ENCODE results near the gene KCNK1.
"Not testable (repeated sequence)": the region's sequence is repeated elsewhere in the genome, so short reads cannot be mapped to it uniquely, and the experiment has no call there.

Gene KCNK1

DNA sequence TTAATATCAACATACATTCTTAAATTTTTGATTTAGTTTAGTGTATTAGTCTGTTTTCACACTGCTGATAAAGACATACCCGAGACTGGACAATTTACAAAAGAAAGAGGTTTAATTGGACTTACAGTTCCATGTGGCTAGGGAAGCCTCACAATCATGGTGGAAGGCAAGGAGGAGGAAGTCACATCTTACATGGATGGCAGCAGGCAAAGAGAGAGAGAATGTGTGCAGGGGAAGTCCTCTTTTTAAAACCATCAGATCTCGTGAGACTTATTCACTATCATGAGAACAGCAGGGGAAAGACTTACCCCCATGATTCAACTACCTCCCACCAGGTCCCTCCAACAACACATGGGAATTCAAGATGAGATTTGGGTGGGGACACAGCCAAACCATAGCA lies 56.5 kb downstream of the KCNK1 start:
- not testable (repeated sequence) for DNase-seq

DNA sequence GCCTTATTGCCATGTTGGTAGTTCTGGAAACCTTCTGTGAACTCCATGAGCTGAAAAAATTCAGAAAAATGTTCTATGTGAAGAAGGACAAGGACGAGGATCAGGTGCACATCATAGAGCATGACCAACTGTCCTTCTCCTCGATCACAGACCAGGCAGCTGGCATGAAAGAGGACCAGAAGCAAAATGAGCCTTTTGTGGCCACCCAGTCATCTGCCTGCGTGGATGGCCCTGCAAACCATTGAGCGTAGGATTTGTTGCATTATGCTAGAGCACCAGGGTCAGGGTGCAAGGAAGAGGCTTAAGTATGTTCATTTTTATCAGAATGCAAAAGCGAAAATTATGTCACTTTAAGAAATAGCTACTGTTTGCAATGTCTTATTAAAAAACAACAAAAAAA lies 57.4 kb downstream of the KCNK1 start:
- no peak for DNase-seq

DNA sequence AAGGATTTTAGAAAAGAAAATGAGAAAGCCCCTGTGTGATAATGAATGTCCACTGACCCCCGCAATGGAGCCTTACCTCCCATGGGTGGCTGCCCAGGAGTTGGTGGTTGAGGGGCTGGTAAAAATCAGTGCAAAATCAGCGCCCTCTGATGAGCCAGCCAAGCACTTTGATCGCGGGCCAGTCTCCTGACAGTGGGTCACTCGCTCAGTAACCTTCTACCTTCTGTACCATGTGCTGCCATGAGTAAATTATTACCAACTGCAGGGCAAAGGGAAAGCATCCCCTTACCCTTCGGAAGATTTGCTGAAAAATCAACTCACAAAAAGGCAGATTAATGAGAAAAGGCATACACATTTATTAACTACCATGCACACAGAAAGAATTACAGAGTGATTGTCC lies 58.8 kb downstream of the KCNK1 start:
- DNase-seq = no peak

DNA sequence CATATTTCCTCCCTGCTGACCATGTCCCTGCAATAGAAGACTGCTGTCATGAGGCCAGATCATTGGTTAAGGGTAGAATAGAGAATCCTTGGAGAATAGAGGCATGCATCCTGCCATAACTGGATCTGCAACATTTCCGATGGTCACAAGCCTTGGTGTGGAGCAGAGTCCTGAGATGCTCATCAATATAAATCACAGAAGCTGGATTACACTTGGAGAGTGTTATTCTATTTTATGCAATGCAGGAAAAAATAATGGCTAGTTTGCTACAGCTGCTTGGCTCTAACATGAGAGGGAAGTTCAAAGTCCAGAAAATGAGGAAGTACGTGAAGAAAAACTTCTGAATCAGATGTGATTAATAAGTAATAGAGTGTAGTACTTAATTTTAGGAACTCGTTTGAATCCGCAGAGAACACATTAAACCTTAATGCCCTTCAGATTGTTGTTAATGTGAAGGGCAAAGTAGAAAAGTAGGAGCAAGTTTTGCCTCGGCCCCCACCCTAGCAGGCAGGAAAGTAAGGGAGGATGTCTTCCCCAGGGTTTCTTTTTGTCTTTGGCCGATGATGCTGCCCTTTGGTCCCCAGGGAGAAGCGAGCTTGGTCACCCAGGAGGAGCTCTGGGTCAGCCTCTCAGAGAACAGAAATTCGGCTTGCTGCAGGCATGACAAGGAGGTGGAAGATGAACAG lies 59.5 kb downstream of the KCNK1 start:
- no peak for DNase-seq

DNA sequence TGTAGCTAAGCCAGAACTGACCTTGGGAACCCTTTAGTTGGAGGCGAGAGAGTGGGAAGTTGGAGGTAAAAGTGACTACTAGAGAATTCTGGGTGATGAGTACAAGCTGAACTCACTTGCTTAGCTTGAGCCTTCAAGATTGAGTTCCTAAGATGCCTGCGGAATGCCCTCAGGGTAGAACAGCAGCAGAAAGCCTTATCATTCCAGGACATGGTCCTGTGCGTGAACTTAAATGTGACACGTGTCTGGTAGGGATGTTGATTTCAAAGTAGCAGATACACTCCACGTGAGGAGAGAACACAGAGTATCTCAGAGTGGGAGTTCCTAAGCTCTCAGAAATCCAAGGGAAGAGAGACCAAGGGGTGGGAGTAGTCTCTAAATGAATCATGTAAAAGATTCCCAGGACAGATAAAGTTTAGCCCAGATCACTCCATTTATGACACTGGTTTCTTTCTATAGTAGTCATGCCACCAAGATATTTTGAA lies 60.1 kb downstream of the KCNK1 start:
- DNase-seq = no peak

DNA sequence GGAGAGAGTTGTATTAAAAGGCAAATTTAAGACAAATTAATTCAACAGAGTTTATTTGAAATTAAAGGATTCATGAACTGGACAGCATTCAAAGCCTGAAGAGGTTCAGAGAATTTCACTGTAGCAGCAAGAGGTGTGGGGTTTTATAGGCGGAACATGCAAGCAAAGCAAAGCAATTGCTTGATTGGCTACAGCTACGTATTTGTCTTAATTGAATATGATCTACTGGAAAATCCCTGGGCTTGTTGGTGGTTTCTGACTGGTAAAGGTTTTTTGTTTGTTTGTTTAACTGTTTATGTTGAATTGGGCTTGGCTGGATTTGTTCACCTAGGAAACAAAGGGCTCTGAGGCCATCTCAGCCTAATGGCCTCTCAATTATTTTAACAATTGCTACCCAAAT lies 61.5 kb downstream of the KCNK1 start:
- no peak for DNase-seq

DNA sequence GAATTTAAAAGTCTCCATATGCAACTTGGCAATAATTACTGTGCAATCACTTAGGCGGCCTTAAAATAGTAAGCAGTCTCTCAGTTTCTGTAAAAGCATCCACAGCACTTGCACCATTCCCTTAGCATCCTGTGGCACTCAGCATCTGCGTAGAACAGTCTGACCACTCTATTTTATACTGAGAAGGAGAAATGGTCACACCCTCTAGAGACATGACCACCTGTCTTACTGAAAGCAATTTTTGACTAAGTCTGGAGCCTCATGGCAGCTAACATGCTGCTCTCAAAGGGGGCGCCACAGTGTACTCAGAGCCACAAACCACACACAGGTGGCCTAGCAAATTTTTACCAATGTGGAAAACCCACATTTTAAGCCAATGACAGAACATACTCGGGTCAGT lies 62.0 kb downstream of the KCNK1 start:
- no peak for DNase-seq

DNA sequence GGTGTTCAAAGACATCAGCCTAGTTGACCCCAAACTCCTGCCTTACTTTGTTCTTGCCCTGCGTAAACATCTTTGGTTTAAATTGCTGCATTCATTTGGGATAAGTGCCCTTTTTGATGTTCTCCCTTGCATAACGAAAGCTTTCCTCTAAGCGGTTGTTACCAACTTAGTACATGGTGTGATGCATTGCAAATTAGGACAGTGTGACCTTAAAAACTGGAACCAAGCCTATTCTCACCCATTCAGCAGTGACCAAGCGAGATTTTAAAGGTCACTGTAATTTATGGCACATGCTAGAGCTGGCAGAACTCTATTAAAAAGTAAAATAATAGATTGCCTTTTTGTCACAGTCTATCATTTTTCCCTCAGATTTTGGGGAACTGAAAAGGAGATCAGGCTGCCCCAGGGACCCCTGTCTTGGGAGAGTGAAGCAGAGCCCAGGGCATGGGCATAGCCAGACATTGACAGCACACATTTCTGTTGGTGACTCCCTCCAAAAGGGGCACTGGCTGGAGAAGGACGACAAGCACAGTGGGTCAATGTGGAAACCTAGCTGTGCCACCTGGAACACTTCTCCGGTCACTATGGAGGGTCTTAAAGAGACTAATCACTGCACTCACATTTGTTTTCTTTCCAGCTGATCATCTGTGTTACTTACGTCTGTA lies 63.9 kb downstream of the KCNK1 start:
- no peak for DNase-seq

DNA sequence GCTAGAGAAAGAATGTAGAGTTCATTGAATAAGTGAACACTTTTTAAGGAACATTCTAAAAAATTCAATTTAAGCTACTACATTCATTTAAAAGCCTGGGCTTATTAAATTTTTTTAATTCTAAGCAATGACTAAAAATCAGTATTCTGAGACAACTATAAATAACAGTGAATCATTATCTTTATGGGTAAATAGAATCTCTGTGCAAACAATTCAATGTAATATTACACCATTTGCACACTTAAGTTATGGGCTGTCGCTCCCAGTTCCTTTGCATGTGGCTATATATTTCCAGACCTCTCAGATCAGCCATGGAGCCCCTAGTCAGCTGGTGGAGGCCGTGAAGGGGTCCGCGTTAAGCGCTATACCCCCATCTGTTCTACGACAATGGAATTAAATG lies 65.1 kb downstream of the KCNK1 start:
- DNase-seq = no peak

DNA sequence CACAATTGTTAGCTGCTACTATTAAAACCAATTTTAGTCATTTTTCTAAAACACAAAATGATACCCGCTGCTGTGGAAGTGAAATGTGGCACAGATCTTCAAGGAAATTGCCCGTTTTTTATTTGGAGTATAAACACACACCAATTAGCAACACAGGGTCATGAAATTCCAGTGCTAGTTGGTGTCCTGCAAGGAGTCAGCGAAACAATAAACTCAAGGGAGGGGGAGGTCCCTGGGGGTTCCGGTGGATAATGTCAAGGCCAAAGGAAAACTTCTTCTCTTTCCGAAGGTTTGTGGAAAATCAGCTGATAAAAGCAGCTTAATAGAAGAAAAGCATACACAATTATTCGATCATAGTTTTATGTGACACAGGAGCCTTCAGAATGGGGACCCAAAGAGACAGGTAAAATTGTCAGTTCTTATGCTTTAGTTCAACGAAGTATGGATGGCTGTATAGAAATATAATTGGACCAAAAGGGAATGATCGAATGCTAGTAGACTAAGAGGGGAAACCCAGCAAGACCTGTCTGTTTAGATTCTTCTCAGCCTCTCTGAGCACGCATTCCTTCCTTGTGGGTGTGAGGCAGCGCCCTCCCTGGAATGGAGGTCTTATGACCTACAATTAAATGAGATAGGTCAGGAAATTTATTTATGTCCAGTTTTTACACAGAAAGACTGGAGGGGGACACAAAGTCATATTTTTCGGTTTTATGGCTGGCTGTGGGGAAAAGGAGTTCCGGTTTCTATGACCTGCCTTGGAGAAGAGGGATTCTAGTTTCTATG lies 65.9 kb downstream of the KCNK1 start:
- DNase-seq = no peak

DNA sequence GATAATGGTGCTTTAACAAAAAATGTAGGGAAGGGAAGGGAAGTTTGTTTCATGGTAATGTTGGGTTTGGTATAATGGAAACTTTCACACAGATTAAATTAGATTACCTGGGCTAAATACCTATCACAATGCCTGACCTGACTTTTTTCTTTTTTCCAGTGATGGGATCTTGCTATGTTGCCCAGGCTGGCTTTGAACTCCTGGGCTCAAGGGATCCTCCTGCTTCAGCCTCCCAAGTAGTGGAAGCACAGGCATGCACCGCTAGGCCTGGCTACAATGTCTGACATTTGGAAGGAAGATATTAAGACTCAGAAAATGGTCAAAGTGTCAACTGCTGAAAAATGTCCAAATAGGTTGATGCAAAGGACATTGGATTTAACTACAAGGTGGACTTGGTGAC lies 67.4 kb downstream of the KCNK1 start:
- DNase-seq = no peak

DNA sequence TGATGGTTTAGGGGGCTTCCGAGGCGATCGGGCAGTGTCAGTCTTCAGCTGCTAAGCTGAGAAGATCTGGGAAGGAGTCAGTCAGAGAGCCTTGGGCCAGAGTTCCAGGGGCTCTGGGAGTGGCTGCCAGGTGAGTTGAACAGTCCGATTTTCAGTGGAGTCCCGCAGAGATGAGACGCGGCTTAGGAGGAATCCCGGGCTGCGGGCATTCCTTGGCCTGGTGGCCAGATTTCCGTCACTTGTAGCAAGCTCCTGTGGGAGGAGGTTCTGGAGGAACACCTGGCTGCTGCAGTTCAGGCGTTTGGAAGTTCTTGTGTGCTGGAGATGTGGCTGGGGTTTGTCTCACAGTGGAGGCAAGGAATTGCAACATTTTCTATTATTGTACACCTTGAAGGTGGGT lies 72.7 kb downstream of the KCNK1 start:
- DNase-seq = not testable (repeated sequence)

DNA sequence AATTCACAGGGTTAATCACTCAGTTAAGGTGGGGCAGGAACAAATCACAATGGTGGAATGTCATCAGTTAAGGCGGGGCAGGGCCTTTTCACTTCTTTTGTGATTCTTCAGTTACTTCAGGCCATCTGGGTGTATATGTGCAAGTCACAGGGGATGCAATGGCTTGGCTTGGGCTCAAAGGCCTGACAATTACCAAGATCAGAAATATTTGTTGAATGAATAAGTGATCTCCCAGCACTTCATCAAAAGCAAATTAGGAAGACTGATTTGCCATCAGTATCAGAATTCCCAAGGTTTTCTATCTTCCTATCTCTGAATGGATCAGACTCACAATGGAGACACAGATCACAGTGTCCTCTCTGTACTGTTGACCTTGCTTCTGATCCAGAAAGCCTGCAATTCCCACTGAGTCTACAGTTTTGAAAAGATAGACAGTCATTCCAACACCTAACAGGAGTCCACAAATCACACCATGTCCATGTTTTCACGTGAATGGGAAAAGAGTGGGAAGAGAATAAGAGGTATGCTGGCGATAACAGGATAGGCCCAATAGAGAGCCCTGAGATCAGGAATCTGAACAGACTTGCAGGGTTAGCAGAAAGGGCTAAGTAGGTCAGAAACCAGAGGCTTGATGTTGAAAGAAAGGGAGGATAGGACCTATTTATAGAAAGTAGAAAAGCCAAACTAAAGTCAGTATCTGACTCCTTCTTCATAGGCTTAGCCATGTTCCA lies 75.3 kb downstream of the KCNK1 start:
- no peak for DNase-seq

DNA sequence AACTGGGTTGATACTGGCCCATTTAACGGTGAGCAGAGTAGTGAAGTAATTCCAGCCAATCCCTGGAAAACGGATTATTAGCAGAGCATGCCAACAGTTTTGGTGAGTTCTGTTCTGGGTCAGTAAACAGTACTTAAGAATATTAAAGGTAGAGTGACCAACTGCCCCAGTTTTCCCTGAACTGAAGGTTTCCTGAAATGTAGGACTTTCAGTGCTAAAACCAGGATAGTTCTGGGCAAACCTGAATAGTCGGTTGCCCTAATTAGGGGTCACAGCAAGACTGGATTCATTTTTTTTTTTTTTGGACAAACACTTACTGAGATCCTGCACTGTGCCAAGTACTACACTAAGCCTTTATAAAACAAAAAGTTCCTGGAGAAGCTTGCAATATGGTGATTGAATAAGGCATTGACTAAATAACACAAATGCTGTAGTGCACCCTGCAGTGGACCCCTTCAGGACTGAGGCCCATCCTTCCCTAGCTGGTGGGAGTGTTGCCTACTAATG lies 75.9 kb downstream of the KCNK1 start:
- no peak for DNase-seq

DNA sequence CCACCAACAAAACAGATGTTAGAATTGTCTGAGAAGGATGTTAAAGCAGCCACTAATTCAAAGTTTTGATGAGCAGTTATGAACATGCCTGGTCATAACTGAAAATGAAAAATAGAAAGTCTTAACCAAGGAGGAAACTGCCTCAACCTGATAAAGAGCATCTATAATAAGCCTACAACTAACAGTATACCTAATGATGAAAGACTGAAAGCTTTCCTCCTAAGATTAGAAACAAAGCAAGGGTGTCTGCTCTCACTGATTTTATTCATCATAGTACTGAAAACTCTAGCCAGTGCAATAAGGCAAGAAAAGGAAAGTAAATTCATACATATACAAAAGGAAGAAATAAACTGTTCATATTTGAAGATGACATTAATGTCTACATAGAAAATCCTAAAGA lies 82.0 kb downstream of the KCNK1 start:
- DNase-seq = no peak

DNA sequence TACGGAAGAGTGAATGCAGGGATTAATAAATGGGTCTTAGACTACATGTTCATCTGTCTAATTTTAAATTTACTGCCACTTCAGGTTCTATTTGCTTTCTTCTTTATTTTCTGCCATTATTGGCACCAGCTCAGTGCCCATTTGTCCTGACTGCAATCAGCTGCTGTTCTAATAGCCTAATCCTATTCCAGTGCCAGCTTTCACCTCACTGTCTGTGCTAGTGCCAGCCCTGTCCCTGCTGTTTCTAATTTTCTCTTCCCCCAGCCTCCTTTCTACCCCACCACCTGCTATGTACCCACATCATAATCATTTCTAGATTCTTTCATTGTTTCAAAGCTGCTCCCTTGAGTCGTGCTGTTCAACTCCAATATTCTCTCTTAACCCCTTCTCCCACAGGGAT lies 86.4 kb downstream of the KCNK1 start:
- DNase-seq = peak; percentile 36

DNA sequence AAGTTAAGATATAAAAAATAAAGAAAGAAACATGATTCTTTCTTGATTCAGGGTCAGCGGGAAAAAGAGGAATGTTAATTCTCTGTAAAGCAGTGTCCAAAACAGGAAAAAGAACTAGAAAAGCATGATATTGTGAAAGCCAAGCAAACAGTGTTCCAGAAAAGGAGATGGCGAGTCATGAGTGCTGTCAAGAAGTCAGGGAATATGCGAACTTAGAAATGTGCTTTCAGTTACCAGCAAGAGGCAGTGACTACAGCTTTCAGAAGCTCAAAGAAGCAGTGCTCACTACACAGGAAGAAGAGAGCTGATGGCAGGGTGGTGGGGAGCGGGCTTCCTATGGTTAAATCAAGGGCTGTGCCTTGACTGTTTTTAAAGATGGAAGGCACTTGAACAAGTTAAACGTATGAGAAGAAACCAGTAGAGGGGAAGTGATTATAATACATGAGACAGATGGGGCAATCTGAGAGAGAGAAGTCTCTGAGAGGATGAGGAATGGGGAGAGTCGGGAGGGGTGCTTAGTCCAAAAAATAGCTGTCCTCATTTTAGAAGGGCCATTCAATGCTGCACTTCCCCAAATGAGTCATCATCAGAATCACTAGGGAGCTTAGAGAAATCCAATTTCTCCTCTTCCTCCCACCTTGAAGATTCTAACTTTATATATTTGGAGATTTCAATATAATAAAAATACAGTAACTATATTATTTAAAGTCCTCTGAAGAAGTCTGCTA lies 90.4 kb downstream of the KCNK1 start:
- no peak for DNase-seq

DNA sequence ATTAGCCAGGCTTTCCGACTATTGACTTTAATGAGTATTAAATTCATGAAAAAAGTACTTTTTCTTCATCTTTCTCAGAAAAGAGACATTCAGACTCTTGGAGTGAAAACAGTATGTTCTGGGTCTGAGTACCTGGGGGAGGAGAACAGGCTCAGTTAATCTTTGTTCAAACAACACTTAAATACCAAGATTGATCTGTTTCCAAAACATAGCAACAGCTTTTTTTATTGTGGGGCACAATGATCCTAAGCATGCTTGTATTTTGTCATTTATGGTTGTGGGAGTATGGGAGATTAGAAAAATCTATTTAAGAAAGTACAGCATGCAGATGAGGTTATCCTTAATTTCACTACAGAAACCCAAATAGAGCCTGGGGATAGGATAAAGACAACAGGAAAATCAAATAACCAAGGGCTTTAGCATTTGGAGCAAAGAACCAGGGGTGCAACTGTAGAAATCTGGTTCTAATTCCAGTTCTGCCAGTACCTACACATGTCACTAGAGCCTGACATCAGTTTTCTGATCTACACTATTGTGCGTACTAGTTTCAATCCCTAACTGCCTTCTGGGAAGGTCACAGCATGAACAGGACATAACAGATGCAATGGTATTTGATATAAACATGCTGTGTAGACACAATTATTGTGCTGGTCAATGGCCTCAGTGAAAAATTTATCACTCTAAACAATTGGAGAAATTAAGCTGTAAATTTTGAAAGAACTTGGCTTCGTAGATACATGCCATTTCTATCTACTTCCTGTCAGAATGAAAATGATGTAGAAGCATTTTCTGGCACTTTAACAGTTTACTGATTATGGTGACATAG lies 91.2 kb downstream of the KCNK1 start:
- DNase-seq = no peak

DNA sequence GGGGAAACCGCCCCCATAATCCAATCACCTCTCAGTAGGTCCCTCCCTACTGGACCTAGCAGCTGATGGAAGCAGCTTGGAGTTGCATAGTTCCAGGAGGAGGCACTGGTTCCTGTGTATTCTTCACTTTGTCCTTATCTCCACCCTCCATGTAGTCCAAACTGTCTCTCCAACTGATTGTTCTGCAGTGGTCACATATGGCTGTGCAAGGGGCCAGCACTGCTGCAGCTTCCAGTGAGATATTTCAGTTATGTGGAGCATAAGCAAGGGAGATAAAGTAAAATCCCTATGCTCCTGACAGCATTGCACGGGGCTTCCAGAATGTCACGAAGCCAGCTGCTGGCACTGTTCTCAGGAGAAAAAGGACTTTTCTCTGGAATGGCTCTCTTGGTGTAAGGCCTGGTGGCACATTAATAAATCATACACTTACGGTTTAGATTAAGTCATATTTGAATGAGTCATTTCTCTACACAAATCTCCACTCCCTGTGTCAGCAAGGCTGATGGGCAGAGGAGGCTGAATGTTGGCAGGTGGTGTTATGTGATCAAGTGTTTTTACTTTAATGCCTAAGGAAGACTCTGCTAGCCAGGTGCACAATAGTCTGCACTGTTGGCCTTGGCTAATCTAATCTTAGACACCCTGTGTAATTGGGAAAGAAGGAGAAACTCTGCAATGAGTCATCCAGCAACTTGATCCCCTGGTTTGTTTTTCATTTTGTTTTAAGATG lies 93.4 kb downstream of the KCNK1 start:
- DNase-seq = no peak
